A673 (cell line): ENCODE results near the gene GUCY1B1. TPM values are rescaled to one million over a fixed set of nuclear protein-coding genes. Genes with fewer than 3 reads are reported as not detected.

Experiments
- BruUV-seq: library from RNA; stranded (reverse); fragments of 400-500 nt; replicated peaks from 2 replicates; lab custom pipeline; 2021; lab: Mats Ljungman, UMichigan
- CTCF ChIA-PET: fragments of 300-600 bp; sonication (Branson Sonifier 250); formaldehyde crosslinking; loops from one replicate; lab custom pipeline; 2022; ENCODE audit warnings: antibody characterized with exemption; lab: Charles Lee
- POLR2A ChIA-PET: fragments of 300-600 bp; sonication (Branson Sonifier 250); formaldehyde crosslinking; loops from one replicate; lab custom pipeline; 2022; ENCODE audit warnings: antibody characterized with exemption; ENCODE audit not compliant: low non-redundant PET; lab: Charles Lee
- DNase-seq: peaks from one replicate; pipeline ENCODE4 v3.0.0-alpha.2; 2015; ENCODE audit warnings: low spot score
- H3K27ac ChIP-seq: fragments of 200-600 bp; sonication (generic); 2 replicates; pipeline ENCODE4 v1.5.1; 2016; ENCODE audit warnings: mixed run types, low read depth, mild to moderate bottlenecking, mixed read lengths, antibody characterized with exemption, low read length; ENCODE audit not compliant: poor library complexity, severe bottlenecking
- H3K27me3 ChIP-seq: fragments of 200-600 bp; sonication (generic); replicated peaks from 2 replicates; pipeline ENCODE4 v1.6.1; 2017; ENCODE audit warnings: mixed run types, low read depth, mild to moderate bottlenecking, mixed read lengths, antibody characterized with exemption, low read length; ENCODE audit not compliant: insufficient read depth, poor library complexity
- H3K36me3 ChIP-seq: fragments of 200-600 bp; sonication (generic); 2 replicates; pipeline ENCODE4 v1.6.1; 2016; ENCODE audit warnings: mixed run types, mild to moderate bottlenecking, mixed read lengths, antibody characterized with exemption, low read length; ENCODE audit not compliant: insufficient read depth, poor library complexity, severe bottlenecking
- H3K4me1 ChIP-seq: fragments of 200-600 bp; sonication (generic); 2 replicates; pipeline ENCODE4 v1.6.1; 2017; ENCODE audit warnings: mixed run types, mild to moderate bottlenecking, mixed read lengths, antibody characterized with exemption, low read length; ENCODE audit not compliant: insufficient read depth, poor library complexity, severe bottlenecking
- H3K4me3 ChIP-seq: fragments of 200-600 bp; sonication (generic); 2 replicates; pipeline ENCODE4 v1.5.1; 2016; ENCODE audit warnings: low read depth, mixed run types, mild to moderate bottlenecking, mixed read lengths, low read length; ENCODE audit not compliant: poor library complexity, severe bottlenecking
- H3K9me3 ChIP-seq: fragments of 200-600 bp; sonication (generic); 2 replicates; pipeline ENCODE4 v1.6.1; 2016; ENCODE audit warnings: mixed run types, low read depth, mild to moderate bottlenecking, mixed read lengths, antibody characterized with exemption, low read length; ENCODE audit not compliant: poor library complexity, severe bottlenecking
- EZH2 ChIP-seq: fragments of 200-600 bp; sonication (generic); IDR thresholded peaks from 2 replicates; pipeline ENCODE4 v1.6.1; 2017; ENCODE audit warnings: borderline replicate concordance, low read depth, mild to moderate bottlenecking, mixed read lengths, antibody characterized with exemption, low read length; ENCODE audit not compliant: poor library complexity, severe bottlenecking
- intact Hi-C: fragments of 100-400 bp; cut with micrococcal nuclease; formaldehyde crosslinking; loops from one replicate; pipeline ENCODE4 v1.10.0; 2022; ENCODE audit not compliant: unreplicated experiment
- total RNA-seq: library from RNA; stranded (reverse); gene quantifications from 2 replicates; pipeline ENCODE4 v1.2.3, GENCODE V29; 2021
- TF ChIP-seq, protein P1 (sequence below): fragments of 300-800, 200-600 bp; sonication (generic); conservative IDR thresholded peaks from 2 replicates; pipeline ENCODE4 v1.5.1; 2017; ENCODE audit warnings: low read depth, mild to moderate bottlenecking, antibody characterized with exemption, low read length, moderate library complexity, mixed read lengths

The GUCY1B1 gene
- total RNA-seq, 1 experiment from 2014 or later, result not detected

DNA sequence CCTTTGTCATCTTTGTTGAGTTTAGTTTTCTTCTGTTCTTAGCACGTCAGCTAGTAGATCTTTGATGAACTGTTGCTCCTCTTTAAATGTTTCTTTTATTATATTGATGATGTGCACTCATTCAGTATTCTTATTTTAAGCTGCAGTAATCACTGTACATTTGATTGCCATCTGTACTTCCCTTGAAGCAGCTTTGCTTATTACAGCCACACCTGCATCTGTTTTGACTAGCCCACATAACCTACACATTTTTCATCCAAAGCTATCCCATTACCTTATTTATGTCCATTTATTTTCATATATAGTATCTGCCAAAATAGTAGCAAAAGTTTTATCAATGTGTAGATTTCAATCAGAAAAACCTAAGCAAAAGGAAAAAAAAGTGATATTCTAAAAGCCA is 23.9 kb upstream of the GUCY1B1 start:
- H3K9me3 ChIP-seq, result no peaks in the 10 kb centered on the region
- ChIA-PET POLR2A (no interaction called here), CTCF (no interaction called here)
- H3K27me3 ChIP-seq, result no peaks in the 10 kb centered on the region
- DNase-seq, result no peak
- no peaks in the 10 kb centered on the region for H3K4me1 ChIP-seq
- no peak overlapping the region for H3K4me3 ChIP-seq
- no TSS peak for BruUV-seq
- TF ChIP-seq, protein P1, sequence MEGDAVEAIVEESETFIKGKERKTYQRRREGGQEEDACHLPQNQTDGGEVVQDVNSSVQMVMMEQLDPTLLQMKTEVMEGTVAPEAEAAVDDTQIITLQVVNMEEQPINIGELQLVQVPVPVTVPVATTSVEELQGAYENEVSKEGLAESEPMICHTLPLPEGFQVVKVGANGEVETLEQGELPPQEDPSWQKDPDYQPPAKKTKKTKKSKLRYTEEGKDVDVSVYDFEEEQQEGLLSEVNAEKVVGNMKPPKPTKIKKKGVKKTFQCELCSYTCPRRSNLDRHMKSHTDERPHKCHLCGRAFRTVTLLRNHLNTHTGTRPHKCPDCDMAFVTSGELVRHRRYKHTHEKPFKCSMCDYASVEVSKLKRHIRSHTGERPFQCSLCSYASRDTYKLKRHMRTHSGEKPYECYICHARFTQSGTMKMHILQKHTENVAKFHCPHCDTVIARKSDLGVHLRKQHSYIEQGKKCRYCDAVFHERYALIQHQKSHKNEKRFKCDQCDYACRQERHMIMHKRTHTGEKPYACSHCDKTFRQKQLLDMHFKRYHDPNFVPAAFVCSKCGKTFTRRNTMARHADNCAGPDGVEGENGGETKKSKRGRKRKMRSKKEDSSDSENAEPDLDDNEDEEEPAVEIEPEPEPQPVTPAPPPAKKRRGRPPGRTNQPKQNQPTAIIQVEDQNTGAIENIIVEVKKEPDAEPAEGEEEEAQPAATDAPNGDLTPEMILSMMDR, result no peak
- TF ChIP-seq EZH2, result no peak
- intact Hi-C loops, result no loop called here
- H3K36me3 ChIP-seq, result no peaks in the 10 kb centered on the region
- H3K27ac ChIP-seq, result no peak overlapping the region

DNA sequence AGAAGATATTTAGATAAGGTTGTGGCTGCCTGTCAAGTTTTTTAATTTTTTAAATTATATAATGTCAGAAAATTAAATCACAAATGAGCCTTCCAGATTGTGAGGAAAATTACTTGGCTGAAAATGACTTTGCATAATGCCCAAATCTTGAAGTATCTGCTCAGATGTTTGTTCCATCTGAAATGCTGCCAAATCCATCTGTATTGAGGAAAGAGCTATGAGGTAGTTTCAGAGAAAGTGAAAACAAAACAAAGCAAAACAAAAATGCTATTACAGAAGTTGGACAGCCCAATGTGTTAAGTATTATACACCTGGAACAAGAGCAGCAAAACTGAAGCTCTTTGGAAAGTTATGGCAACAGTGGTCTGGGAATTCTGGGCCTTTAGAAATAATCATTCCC is 23.3 kb upstream of the GUCY1B1 start:
- Histone ChIP-seq H3K4me3 (no peak overlapping the region), H3K27ac (no peak overlapping the region), H3K4me1 (no peaks in the 10 kb centered on the region), H3K27me3 (no peaks in the 10 kb centered on the region), H3K36me3 (no peaks in the 10 kb centered on the region), H3K9me3 (no peaks in the 10 kb centered on the region)
- no peak for TF ChIP-seq EZH2
- TF ChIP-seq, protein P1, result no peak
- intact Hi-C loops, result no loop called here
- no TSS peak for BruUV-seq
- POLR2A ChIA-PET, result no interaction called here
- no peak for DNase-seq
- CTCF ChIA-PET, result no interaction called here

DNA sequence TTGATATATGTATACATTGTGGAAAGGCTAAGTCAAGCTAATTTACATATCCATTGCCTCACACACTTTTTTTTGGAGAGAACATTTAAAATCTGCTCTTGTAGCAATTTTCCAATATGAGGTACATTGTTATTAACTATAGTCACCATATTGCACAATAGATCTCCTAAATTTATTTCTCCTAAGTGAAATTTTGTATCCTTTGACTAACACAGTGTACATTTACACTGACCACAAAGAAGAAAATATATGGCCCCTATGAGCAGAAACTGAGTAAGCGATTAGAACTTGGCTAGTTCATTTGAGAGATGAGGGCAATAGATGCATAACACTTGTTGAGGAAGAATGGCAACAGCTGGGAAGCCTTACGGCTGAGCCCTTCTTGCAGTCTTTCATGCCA is 20.3 kb upstream of the GUCY1B1 start:
- ChIA-PET CTCF (no interaction called here), POLR2A (no interaction called here)
- no peaks in the 10 kb centered on the region for H3K36me3 ChIP-seq
- intact Hi-C loops, result no loop called here
- H3K9me3 ChIP-seq, result no peaks in the 10 kb centered on the region
- H3K4me1 ChIP-seq, result no peaks in the 10 kb centered on the region
- no TSS peak for BruUV-seq
- H3K27ac ChIP-seq, result no peak overlapping the region
- no peak for DNase-seq
- TF ChIP-seq EZH2, result no peak
- TF ChIP-seq, protein P1, result no peak
- no peaks in the 10 kb centered on the region for H3K27me3 ChIP-seq
- no peak overlapping the region for H3K4me3 ChIP-seq
